T-cell (primary cell): ENCODE measurements around the gene ZNF683. TPM values are rescaled to one million over a fixed set of nuclear protein-coding genes. Genes with fewer than 3 reads are reported as not detected.

Experiments used
- ATAC-seq, 4 experiments: fragments of 200-7000 bp in 3 of 4; fragments of 150-1000 bp in 1 of 4; cut with Tn5 transposase; replicated peaks in 1 of 4; 1 replicate in 3 of 4; 2 replicates in 1 of 4; pipeline ENCODE4 v1.10.0; 2021; ENCODE audit warnings: moderate library complexity in 3 of 4, mild to moderate bottlenecking in 2 of 4, moderate number of reproducible peaks in 1 of 4
- CTCF ChIA-PET, 2 donors: fragments of 300-600 bp; sonication (Branson Sonifier 250); formaldehyde crosslinking; loops; one replicate each; lab custom pipeline; 2022; ENCODE audit warnings: antibody characterized with exemption in 2 of 2; lab: Charles Lee
- POLR2A ChIA-PET, 2 donors: fragments of 300-600 bp; sonication (Branson Sonifier 250); formaldehyde crosslinking; loops; one replicate each; lab custom pipeline; 2022; ENCODE audit warnings: antibody characterized with exemption in 2 of 2; lab: Charles Lee
- DNase-seq, 35 experiments: peaks; one replicate each; pipeline versions ENCODE4 v3.0.0 to v3.0.0-alpha.2; 2013 to 2023
- H3K27ac ChIP-seq: one replicate; pipeline ENCODE4 v1.5.1; 2013; ENCODE audit warnings: low read length
- H3K27me3 ChIP-seq, 2 experiments: replicated peaks in 1 of 2; 1 replicate in 1 of 2; 2 replicates in 1 of 2; pipeline versions ENCODE4 v1.6.1 to v1.7.0; 2013; ENCODE audit warnings: low read length in 1 of 2, mixed read lengths in 1 of 2; ENCODE audit not compliant: control insufficient read depth in 2 of 2, insufficient read depth in 2 of 2; ENCODE audit errors: extremely low read depth in 1 of 2
- H3K36me3 ChIP-seq, 2 donors: 1 replicate in 1 of 2; 2 replicates in 1 of 2; pipeline versions ENCODE4 v1.6.1 to v1.7.0; 2013; ENCODE audit warnings: low read length in 1 of 2; ENCODE audit not compliant: control insufficient read depth in 2 of 2, insufficient read depth in 1 of 2; ENCODE audit errors: extremely low read depth in 1 of 2
- H3K4me1 ChIP-seq, 2 experiments: 1 replicate in 1 of 2; 2 replicates in 1 of 2; pipeline versions ENCODE4 v1.6.1 to v1.7.0; 2013; ENCODE audit warnings: low read length in 2 of 2, mixed read lengths in 1 of 2; ENCODE audit not compliant: insufficient read depth in 2 of 2, control insufficient read depth in 1 of 2; ENCODE audit errors: extremely low read depth in 1 of 2
- H3K4me3 ChIP-seq, 2 donors: 1 replicate in 1 of 2; 2 replicates in 1 of 2; pipeline versions ENCODE4 v1.5.1 to v1.7.0; 2013; ENCODE audit warnings: mild to moderate bottlenecking in 2 of 2, low read length in 1 of 2, moderate library complexity in 1 of 2; ENCODE audit not compliant: control insufficient read depth in 1 of 2; ENCODE audit errors: extremely low read depth in 1 of 2
- H3K9me3 ChIP-seq: 2 replicates; pipeline ENCODE4 v1.7.0; 2013
- H3K27ac Mint-ChIP-seq, 2 donors: one replicate each; pipeline ENCODE4 v1.8.0; 2020 to 2021; ENCODE audit warnings: mild to moderate bottlenecking in 2 of 2, mixed read lengths in 2 of 2
- H3K27me3 Mint-ChIP-seq, 2 donors: one replicate each; pipeline ENCODE4 v1.8.0; 2021 to 2022; ENCODE audit warnings: mixed read lengths in 2 of 2
- H3K36me3 Mint-ChIP-seq: one replicate; pipeline ENCODE4 v1.8.0; 2021; ENCODE audit warnings: mixed read lengths
- H3K4me1 Mint-ChIP-seq, 3 donors: one replicate each; pipeline ENCODE4 v1.8.0; 2020 to 2022; ENCODE audit warnings: mixed read lengths in 3 of 3, mild to moderate bottlenecking in 1 of 3
- H3K4me3 Mint-ChIP-seq, 3 donors: one replicate each; pipeline ENCODE4 v1.8.0; 2020 to 2022; ENCODE audit warnings: mild to moderate bottlenecking in 3 of 3, mixed read lengths in 3 of 3, moderate library complexity in 3 of 3
- H3K9me3 Mint-ChIP-seq, 3 donors: one replicate each; pipeline ENCODE4 v1.8.0; 2020 to 2022; ENCODE audit warnings: mixed read lengths in 3 of 3
- WGBS: methylation state at CpG from one replicate; pipeline ENCODE4 v1.1.5; 2013; ENCODE audit warnings: missing lambda C conversion rate; ENCODE audit not compliant: insufficient coverage; 5-methylcytosine and 5-hydroxymethylcytosine counted together
- total RNA-seq, 35 experiments: library from RNA in 6 of 35; stranded (reverse) in 6 of 35; fragments of 120-200 nt in 1 of 35; gene quantifications; one replicate each; pipeline versions ENCODE4 v1.2.1 to v1.2.4 and lab custom pipeline; 2013 to 2026

ZNF683 gene
- total RNA-seq, 5 donors from 2014 or later (not counting 1 experiment from before 2014, with no cell fraction given): 0.32 to 23.1 (median 5.3) TPM

- peaks cover 41 to 63% (median 45%) of the 10 kb centered on the region in 3 donors for H3K4me1 Mint-ChIP-seq
- peak overlapping the region; percentile 41 to 78 (median 57) for H3K4me3 Mint-ChIP-seq
- Histone ChIP-seq H3K4me3 (peak overlapping the region in 1 of 2 donors; percentile 4), H3K36me3 (no peaks in the 10 kb centered on the region), H3K4me1 (peaks cover 12 to 54% of the 10 kb centered on the region in 2 experiments), H3K27me3 (peaks cover 0 to 23% of the 10 kb centered on the region in 2 experiments), H3K9me3 (no peaks in the 10 kb centered on the region), H3K27ac (no peak overlapping the region)
- ChIA-PET CTCF (interaction anchor here in 1 of 2 donors (0.6 to 1.4 kb wide), 7 partner anchors 19 to 1971 kb away, joined by 3 to 11 read pairs (median 4); partner anchors contain the start of gene CEP85), POLR2A (interaction anchor here in 1 of 2 donors (0.6 kb wide), 1 partner anchor 250 kb away, joined by 3 read pairs; no protein-coding TSS in a partner anchor)
- peak overlapping the region; percentile 29 to 60 for H3K27ac Mint-ChIP-seq
- peak; percentile 25 to 86 (median 68) for DNase-seq
- H3K36me3 Mint-ChIP-seq: no peaks in the 10 kb centered on the region
- H3K9me3 Mint-ChIP-seq: no peaks in the 10 kb centered on the region
- ATAC-seq: peak; percentile 76 to 87 (median 82)
- peaks cover 4 to 16% of the 10 kb centered on the region in 2 donors for H3K27me3 Mint-ChIP-seq
- 34% methylated on average over 6 of the region's 15 CpGs for WGBS
These were observed 13.9 kb downstream of the ZNF683 start for GRCh38 chr1:26358411-26359384.

GRCh38 chr1:26357121-26357602 is 15.4 kb downstream of the ZNF683 start:
- ChIA-PET POLR2A (no interaction called here), CTCF (no interaction called here)

GRCh38 chr1:26356106-26356505 is 16.4 kb downstream of the ZNF683 start:
- Histone ChIP-seq H3K4me3 (no peak overlapping the region), H3K27me3 (peaks cover 0 to 17% of the 10 kb centered on the region in 2 experiments), H3K9me3 (no peaks in the 10 kb centered on the region), H3K36me3 (no peaks in the 10 kb centered on the region), H3K4me1 (peaks cover 7 to 33% of the 10 kb centered on the region in 2 experiments), H3K27ac (no peak overlapping the region)
- ATAC-seq (no peak), DNase-seq (no peak)
- POLR2A ChIA-PET: no interaction called here
- no CpG with 5 or more reads among the region's 5 CpGs for WGBS
- Mint-ChIP-seq H3K27me3 (peaks cover 4 to 6% of the 10 kb centered on the region in 2 donors), H3K4me1 (peaks cover 23 to 38% (median 26%) of the 10 kb centered on the region in 3 donors), H3K27ac (peak overlapping the region in 1 of 2 donors; percentile 56), H3K4me3 (no peak overlapping the region), H3K36me3 (no peaks in the 10 kb centered on the region), H3K9me3 (no peaks in the 10 kb centered on the region)
- CTCF ChIA-PET: interaction anchor here in 1 of 2 donors (0.6 kb wide), 1 partner anchor 48 kb away, joined by 3 read pairs; no protein-coding TSS in a partner anchor

More at GRCh38 chr1:26357121-26357602, 15.4 kb downstream of the ZNF683 start:
- Histone ChIP-seq H3K9me3 (no peaks in the 10 kb centered on the region), H3K27ac (no peak overlapping the region), H3K36me3 (no peaks in the 10 kb centered on the region), H3K4me3 (no peak overlapping the region), H3K27me3 (peaks cover 0 to 23% of the 10 kb centered on the region in 2 experiments), H3K4me1 (peaks cover 7 to 41% of the 10 kb centered on the region in 2 experiments)
- H3K27me3 Mint-ChIP-seq: peaks cover 4 to 13% of the 10 kb centered on the region in 2 donors
- no peaks in the 10 kb centered on the region for H3K36me3 Mint-ChIP-seq
- ATAC-seq: no peak
- H3K9me3 Mint-ChIP-seq: no peaks in the 10 kb centered on the region
- H3K27ac Mint-ChIP-seq: peak overlapping the region in 1 of 2 donors; percentile 39
- H3K4me1 Mint-ChIP-seq: peaks cover 29 to 47% (median 33%) of the 10 kb centered on the region in 3 donors
- H3K4me3 Mint-ChIP-seq: no peak overlapping the region
- 89% methylated on average over 8 of the region's 10 CpGs for WGBS
- no peak for DNase-seq

- no peaks in the 10 kb centered on the region for H3K9me3 ChIP-seq
- 97% methylated on average over 7 of the region's 9 CpGs for WGBS
- DNase-seq: no peak
- H3K27ac ChIP-seq: no peak overlapping the region
- no peaks in the 10 kb centered on the region for H3K27me3 Mint-ChIP-seq
- no peak overlapping the region for H3K4me3 Mint-ChIP-seq
- no peak overlapping the region for H3K27ac Mint-ChIP-seq
- H3K27me3 ChIP-seq: peaks cover 0 to 12% of the 10 kb centered on the region in 2 experiments
- CTCF ChIA-PET: no interaction called here
- H3K36me3 Mint-ChIP-seq: no peaks in the 10 kb centered on the region
- ATAC-seq: no peak
- no peaks in the 10 kb centered on the region for H3K9me3 Mint-ChIP-seq
- H3K4me1 ChIP-seq: peaks cover 4 to 22% of the 10 kb centered on the region in 2 experiments
- no peak overlapping the region for H3K4me3 ChIP-seq
- POLR2A ChIA-PET: no interaction called here
- peaks cover 15 to 28% (median 15%) of the 10 kb centered on the region in 3 donors for H3K4me1 Mint-ChIP-seq
- no peaks in the 10 kb centered on the region for H3K36me3 ChIP-seq
These were observed 17.6 kb downstream of the ZNF683 start for GRCh38 chr1:26354972-26355371.

GRCh38 chr1:26353976-26354820 is 18.4 kb downstream of the ZNF683 start, which contains the start of gene CRYBG2:
Gene CRYBG2, minus strand, starts transcription at chr1:26354130. Its CDS starts 7,473 bp downstream, at chr1:26346657.
- Histone ChIP-seq H3K4me1 (peaks cover 4 to 14% of the 10 kb centered on the region in 2 experiments), H3K9me3 (no peaks in the 10 kb centered on the region), H3K27ac (no peak within 1 kb of the TSS), H3K27me3 (peaks cover 0 to 8% of the 10 kb centered on the region in 2 experiments), H3K4me3 (no peak within 1 kb of the TSS), H3K36me3 (no peaks in the 10 kb centered on the region)
- Mint-ChIP-seq H3K4me3 (no peak within 1 kb of the TSS), H3K36me3 (no peaks in the 10 kb centered on the region), H3K9me3 (no peaks in the 10 kb centered on the region), H3K27me3 (no peaks in the 10 kb centered on the region), H3K27ac (no peak within 1 kb of the TSS), H3K4me1 (peaks cover 10 to 20% (median 11%) of the 10 kb centered on the region in 3 donors)
- CTCF ChIA-PET: interaction anchor here in 1 of 2 donors (0.6 kb wide), 1 partner anchor 22 kb away, joined by 7 read pairs; no protein-coding TSS in a partner anchor
- DNase-seq: no peak
- no peak for ATAC-seq
- POLR2A ChIA-PET: no interaction called here
- WGBS: 94% methylated on average over 21 of the region's 21 CpGs
